Activated CD4-positive, alpha-beta T cell treated with anti-CD3 and anti-CD28 coated beads for 36 hours (primary cell): ENCODE measurements around the gene ERGIC1. TPM values are rescaled to one million over a fixed set of nuclear protein-coding genes. Genes with fewer than 3 reads are reported as not detected.

ENCODE experiments used
- ATAC-seq: fragments of 200-7000 bp; cut with Tn5 transposase; one replicate; pipeline ENCODE4 v1.10.0; 2021; ENCODE audit warnings: mild to moderate bottlenecking, moderate library complexity
- CTCF ChIA-PET: fragments of 350-600 bp; sonication (Branson Sonifier 250); formaldehyde crosslinking; loops from one replicate; lab custom pipeline; 2021; ENCODE audit warnings: antibody characterized with exemption; lab: Charles Lee
- POLR2A ChIA-PET: fragments of 350-600 bp; sonication (Branson Sonifier 250); formaldehyde crosslinking; loops from one replicate; lab custom pipeline; 2021; ENCODE audit warnings: antibody characterized with exemption, inconsistent platforms; lab: Charles Lee
- DNase-seq: peaks from one replicate; pipeline ENCODE4 v3.0.0-alpha.2; 2020
- H3K27ac Mint-ChIP-seq: one replicate; pipeline ENCODE4 v1.8.0; 2021; ENCODE audit warnings: mixed read lengths
- H3K27me3 Mint-ChIP-seq: one replicate; pipeline ENCODE4 v1.8.0; 2021; ENCODE audit warnings: mixed read lengths
- H3K36me3 Mint-ChIP-seq: one replicate; pipeline ENCODE4 v1.8.0; 2021; ENCODE audit warnings: low read depth, mixed read lengths
- H3K4me1 Mint-ChIP-seq: one replicate; pipeline ENCODE4 v1.8.0; 2021; ENCODE audit warnings: mixed read lengths
- H3K4me3 Mint-ChIP-seq: one replicate; pipeline ENCODE4 v1.8.0; 2021; ENCODE audit warnings: mild to moderate bottlenecking, moderate library complexity, mixed read lengths
- H3K9me3 Mint-ChIP-seq: one replicate; pipeline ENCODE4 v1.8.0; 2021; ENCODE audit warnings: low read depth, mixed read lengths
- intact Hi-C, 2 experiments: fragments of 100-400 bp; cut with DNase I in 1 of 2; cut with micrococcal nuclease in 1 of 2; formaldehyde crosslinking; loops; one replicate each; pipeline versions ENCODE4 v1.14.2 to v1.15.1; 2022 to 2024; cut with DNase I, micrococcal nuclease
- total RNA-seq, 2 experiments: library from RNA; stranded (reverse); gene quantifications; one replicate each; pipeline ENCODE4 v1.2.3, GENCODE V29; 2021

ERGIC1 gene
- total RNA-seq, 2 experiments from 2014 or later = 40.3 to 50.0 TPM

DNA sequence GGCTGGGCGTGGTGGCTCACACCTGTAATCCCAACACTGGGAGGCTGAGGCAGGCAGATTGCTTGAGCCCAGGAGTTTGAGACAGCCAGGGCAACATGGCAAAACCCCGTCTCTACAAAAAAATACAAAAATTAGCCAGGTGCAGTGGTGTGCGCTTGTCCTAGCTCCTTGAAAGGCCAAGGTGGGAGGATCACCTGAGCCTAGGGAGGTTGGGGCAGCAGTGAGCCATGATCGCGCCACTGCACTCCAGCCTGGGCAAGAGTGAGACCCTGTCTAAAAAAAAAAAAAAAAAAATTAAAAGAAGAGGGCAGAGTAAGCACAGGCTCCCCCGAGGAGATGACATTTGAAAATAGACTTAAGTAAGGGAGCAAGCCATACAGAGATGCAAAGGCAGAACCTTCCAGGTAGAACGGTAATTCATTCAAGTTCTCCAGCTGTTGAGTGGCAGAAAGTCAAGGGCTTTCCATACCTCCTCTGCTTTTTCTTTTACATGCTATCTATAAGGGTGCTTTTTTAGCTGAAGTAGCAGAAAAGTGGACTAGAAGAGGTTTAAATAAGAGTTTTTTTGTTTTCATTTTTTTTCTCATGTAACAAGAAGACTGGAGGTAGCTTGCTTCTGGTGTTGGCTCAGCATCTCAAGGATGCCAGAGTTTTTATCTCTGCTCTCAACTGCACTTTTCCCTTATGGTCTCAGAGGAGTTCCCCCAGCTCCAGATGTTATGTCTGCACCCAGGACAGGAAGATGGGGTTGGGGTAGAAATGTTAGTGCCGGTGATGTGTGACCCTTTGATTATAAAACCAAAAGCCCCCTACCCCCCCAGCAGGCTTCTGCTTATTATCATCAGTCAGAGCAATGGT, 40.8 kb downstream of the ERGIC1 start:
- ATAC-seq = no peak
- Mint-ChIP-seq H3K27me3 (no peaks in the 10 kb centered on the region), H3K36me3 (no peaks in the 10 kb centered on the region), H3K4me1 (peaks cover 5% of the 10 kb centered on the region), H3K9me3 (no peaks in the 10 kb centered on the region), H3K4me3 (no peak overlapping the region), H3K27ac (no peak overlapping the region)
- no peak for DNase-seq
- ChIA-PET POLR2A (no interaction called here), CTCF (interaction anchor here (0.7 to 0.8 kb wide), 3 partner anchors 91 to 422 kb away, joined by 3 read pairs; no protein-coding TSS in a partner anchor)
- intact Hi-C loops = no loop called here

DNA sequence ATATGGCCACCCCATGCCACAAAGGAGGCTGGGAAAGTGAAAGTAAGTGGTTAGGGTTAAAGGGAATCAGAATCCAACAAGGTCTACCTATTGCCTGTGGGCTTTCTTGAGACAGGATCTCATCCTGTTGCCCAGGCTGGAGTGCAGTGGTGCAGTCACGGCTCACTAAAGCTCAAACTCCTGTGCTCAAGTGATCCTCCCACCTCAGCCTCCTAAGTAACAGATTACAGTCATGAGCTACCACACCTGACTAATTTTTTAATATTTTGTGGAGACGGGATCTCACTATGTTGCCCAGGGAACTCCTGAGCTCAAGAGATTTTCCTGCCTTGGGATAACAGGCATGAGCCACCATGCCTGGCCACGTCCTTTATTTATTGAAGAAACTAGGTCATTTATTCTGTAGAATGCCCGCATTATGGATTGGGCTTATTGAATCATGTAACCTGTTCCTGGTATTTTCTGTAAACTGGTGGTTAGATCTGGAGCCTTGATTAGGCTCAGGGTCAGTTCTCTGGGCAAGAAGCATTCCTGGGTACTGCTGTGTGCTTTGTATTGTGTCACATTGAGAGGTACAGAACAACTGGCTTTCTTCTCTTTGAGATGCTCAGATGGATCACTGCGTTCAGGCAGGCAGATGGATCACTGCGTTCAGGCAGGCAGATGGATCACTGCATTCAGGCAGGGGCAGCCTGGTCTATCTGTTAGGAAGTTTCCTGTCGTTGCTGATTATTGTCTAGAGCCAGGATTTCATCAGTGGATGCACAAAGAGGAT, 41.6 kb downstream of the ERGIC1 start:
- Mint-ChIP-seq H3K4me3 (no peak overlapping the region), H3K27me3 (no peaks in the 10 kb centered on the region), H3K27ac (no peak overlapping the region), H3K9me3 (no peaks in the 10 kb centered on the region), H3K36me3 (no peaks in the 10 kb centered on the region), H3K4me1 (peaks cover 5% of the 10 kb centered on the region)
- DNase-seq (no peak), ATAC-seq (peak; percentile 19)
- CTCF ChIA-PET = interaction anchor here (0.7 to 1.6 kb wide), 4 partner anchors 11 to 423 kb away, joined by 3 to 5 read pairs (median 4); no protein-coding TSS in a partner anchor
- POLR2A ChIA-PET = no interaction called here
- intact Hi-C loops = no loop called here

DNA sequence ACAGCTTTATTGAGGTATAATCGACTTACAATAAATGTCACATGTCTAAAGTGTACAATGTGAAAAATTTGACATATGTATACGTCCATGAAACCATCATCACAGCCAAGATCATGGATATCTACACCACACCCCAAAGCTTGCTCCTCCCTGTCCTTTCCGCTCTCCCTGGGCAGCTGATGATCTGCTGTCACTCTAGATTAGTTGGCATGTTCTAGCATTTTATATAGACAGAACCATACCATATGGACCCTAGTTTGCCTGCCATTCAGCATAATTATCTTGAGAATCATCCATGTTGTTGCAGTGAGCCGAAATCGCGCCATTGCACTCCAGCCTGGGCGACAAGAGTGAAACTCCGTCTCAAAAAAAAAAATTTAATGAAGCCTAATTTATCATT, 42.5 kb downstream of the ERGIC1 start:
- Mint-ChIP-seq H3K27me3 (no peaks in the 10 kb centered on the region), H3K9me3 (no peaks in the 10 kb centered on the region), H3K4me1 (peaks cover 6% of the 10 kb centered on the region), H3K36me3 (no peaks in the 10 kb centered on the region), H3K4me3 (no peak overlapping the region), H3K27ac (no peak overlapping the region)
- CTCF ChIA-PET = interaction anchor here (0.6 to 1.6 kb wide), 5 partner anchors 10 to 162 kb away, joined by 3 to 5 read pairs (median 4); no protein-coding TSS in a partner anchor
- no peak for DNase-seq
- intact Hi-C loops = no loop called here
- no peak for ATAC-seq
- POLR2A ChIA-PET = interaction anchor here (0.7 kb wide), 1 partner anchor 9 kb away, joined by 5 read pairs; no protein-coding TSS in a partner anchor

DNA sequence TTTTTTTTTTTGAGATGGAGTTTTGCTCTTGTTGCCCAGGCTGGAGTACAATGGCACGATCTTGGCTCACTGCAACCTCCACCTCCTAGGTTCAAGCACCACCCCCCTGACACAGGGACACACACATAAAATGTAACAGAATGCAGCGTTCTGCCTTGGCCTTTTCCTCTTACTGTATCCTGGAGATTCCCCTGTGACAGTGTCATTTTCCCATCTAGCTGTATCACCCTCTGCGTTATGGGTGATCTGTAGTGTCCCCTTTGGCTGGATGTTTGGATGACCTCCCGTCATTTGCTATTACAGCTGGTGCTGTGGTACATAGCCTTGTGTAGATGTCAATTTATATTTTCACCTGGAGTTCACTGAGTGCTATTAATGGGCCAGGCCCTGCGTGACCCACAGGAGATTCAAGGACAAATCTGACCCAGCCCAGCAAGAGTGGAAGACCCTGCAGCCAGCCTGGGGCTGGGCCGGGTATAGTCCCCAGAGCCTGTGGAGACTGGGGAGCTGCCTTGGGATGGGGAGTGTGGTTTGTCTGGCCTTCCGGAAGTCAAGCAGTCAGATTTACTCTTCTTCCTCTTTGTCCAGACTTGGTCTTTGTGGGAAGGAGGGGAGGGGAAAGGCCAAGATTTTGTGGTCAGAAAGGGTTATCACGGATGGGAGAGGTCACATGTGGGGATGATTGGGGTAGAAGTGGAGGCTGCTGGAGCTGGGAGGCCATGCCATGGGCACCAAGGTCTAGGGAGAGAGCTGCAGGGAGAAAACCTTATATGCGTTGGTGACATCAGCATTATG, 43.6 kb downstream of the ERGIC1 start:
- intact Hi-C loops = no loop called here
- peaks cover 10% of the 10 kb centered on the region for H3K4me1 Mint-ChIP-seq
- no peak for ATAC-seq
- H3K36me3 Mint-ChIP-seq = no peaks in the 10 kb centered on the region
- no peak for DNase-seq
- ChIA-PET CTCF (interaction anchor here (0.7 to 1.6 kb wide), 4 partner anchors 9 to 163 kb away, joined by 3 to 4 read pairs (median 3); no protein-coding TSS in a partner anchor), POLR2A (no interaction called here)
- no peaks in the 10 kb centered on the region for H3K27me3 Mint-ChIP-seq
- no peak overlapping the region for H3K4me3 Mint-ChIP-seq
- H3K9me3 Mint-ChIP-seq = no peaks in the 10 kb centered on the region
- H3K27ac Mint-ChIP-seq = no peak overlapping the region

DNA sequence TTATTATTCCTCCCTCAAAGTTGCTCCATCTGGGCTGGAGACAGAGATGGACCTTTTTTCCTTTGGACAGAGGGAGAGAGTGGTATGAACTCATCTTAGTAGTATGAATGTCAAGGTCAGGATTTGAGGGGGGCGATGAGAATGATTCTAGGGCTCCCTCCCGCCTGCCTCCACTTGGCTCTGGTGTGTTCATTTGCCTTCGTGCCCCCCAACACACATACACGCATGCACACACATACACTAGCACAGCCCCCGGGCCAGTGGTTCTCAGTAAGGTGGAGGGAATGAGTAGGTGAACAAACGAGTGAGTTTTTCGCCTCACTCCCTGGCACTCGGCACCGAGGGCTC, 44.5 kb downstream of the ERGIC1 start:
- Mint-ChIP-seq H3K36me3 (peaks cover 2% of the 10 kb centered on the region), H3K9me3 (no peaks in the 10 kb centered on the region), H3K27me3 (no peaks in the 10 kb centered on the region), H3K4me3 (no peak overlapping the region), H3K27ac (no peak overlapping the region), H3K4me1 (peaks cover 7% of the 10 kb centered on the region)
- no peak for DNase-seq
- no peak for ATAC-seq
- CTCF ChIA-PET = no interaction called here
- POLR2A ChIA-PET = no interaction called here
- intact Hi-C loops = no loop called here

DNA sequence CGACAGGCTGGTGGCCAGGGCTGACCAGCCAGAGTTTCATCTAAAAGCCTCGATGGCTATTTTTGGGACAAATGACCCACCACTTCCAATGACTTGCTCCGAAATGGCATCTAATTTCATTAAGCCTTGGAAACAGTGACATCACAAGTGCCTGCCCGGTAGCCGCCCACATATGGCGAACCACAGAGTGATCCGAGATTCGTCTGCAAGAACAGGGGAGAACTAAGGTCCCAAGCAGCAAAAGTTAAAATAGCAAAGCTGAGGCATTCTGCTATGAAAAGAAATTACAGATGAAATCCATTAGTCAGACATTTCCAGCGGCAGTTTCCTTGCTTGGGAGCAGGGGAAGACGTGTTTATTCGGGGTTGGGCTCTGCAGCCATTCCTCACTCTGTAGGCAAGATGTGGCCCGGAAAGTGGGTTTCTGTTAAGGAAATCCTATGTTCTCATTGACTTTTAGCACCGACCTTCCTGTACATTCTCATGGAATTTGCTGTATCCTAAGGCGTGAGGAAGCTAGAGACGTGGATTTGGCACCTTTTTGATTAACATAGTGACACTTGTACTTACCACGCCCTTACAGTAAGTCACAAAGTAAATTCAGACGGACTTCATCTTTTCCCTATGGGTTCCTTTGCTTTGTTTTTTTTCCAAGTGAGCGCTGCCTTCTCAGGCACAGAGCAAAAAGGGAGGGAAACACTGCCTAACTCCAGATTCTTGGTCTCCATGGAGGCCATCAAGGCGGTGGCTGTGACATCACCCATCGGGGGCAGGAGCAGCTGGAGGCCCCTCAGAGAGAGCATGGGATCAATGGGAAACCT, 45.1 kb downstream of the ERGIC1 start:
- intact Hi-C loops = no loop called here
- no peaks in the 10 kb centered on the region for H3K9me3 Mint-ChIP-seq
- ATAC-seq = no peak
- CTCF ChIA-PET = no interaction called here
- no peak for DNase-seq
- peaks cover 2% of the 10 kb centered on the region for H3K36me3 Mint-ChIP-seq
- no peak overlapping the region for H3K27ac Mint-ChIP-seq
- H3K4me3 Mint-ChIP-seq = no peak overlapping the region
- POLR2A ChIA-PET = no interaction called here
- H3K4me1 Mint-ChIP-seq = peaks cover 7% of the 10 kb centered on the region
- H3K27me3 Mint-ChIP-seq = no peaks in the 10 kb centered on the region

DNA sequence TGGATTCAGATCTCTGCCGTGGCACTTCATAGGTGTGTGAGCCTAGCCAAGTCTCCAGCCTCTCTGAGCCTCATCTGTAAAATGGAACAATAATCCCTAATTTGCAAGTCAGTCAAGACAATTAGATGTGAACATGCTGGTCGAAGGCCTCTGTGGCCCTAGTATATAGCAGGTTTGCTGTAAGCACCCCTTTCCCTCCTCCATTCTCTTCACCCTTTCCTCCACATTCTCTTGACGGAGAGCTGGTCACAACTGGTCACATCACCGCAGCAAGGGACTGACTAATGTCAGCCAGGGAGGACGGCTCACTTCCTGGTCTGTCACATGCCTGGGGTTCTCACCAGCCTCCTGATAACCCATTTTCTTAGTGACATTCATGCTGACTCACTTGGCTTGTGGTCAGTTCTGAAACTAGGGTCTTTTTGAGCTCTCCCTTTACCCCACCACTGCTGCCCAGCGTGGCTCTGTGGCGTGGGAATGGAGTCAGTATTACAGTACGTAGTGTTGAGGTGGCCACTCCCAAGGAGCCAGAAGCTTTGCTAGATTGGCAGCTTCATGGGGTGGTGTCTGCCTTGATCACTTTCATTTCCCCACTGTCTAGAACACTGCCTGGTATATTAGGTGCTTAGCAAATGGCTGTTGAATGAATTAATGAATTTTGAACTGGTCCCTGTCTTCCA, 47.8 kb downstream of the ERGIC1 start:
- no peak overlapping the region for H3K4me3 Mint-ChIP-seq
- DNase-seq = peak; percentile 14
- peak overlapping the region; percentile 45 for H3K27ac Mint-ChIP-seq
- peaks cover 4% of the 10 kb centered on the region for H3K36me3 Mint-ChIP-seq
- intact Hi-C loops = no loop called here
- ChIA-PET CTCF (interaction anchor here (0.5 to 1.0 kb wide), 2 partner anchors 168 to 198 kb away, joined by 3 read pairs; no protein-coding TSS in a partner anchor), POLR2A (interaction anchor here (0.6 kb wide), 1 partner anchor 80 kb away, joined by 3 read pairs; no protein-coding TSS in a partner anchor)
- no peaks in the 10 kb centered on the region for H3K9me3 Mint-ChIP-seq
- peaks cover 5% of the 10 kb centered on the region for H3K4me1 Mint-ChIP-seq
- peak; percentile 70 for ATAC-seq
- no peaks in the 10 kb centered on the region for H3K27me3 Mint-ChIP-seq

DNA sequence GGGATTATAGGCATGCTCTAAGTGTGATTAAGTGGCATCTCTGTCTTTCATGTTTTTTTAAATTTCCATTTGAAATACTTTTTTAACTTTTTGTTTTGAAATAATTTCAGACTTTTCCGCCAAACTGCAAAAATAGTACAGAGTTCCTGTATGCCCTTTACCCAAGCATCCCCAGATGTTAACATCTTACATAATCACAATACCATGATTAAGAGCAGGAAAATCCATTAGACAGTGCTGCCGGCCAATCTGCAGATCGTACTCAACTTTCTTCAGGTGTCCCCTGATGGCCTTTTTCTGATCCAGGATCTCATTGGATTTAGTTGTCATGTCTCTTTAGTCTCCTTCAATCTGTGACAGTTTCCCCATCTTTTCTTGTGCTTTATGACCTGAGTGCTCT, 49.0 kb downstream of the ERGIC1 start:
- CTCF ChIA-PET = interaction anchor here (1.0 kb wide), 1 partner anchor 170 kb away, joined by 3 read pairs; no protein-coding TSS in a partner anchor

DNA sequence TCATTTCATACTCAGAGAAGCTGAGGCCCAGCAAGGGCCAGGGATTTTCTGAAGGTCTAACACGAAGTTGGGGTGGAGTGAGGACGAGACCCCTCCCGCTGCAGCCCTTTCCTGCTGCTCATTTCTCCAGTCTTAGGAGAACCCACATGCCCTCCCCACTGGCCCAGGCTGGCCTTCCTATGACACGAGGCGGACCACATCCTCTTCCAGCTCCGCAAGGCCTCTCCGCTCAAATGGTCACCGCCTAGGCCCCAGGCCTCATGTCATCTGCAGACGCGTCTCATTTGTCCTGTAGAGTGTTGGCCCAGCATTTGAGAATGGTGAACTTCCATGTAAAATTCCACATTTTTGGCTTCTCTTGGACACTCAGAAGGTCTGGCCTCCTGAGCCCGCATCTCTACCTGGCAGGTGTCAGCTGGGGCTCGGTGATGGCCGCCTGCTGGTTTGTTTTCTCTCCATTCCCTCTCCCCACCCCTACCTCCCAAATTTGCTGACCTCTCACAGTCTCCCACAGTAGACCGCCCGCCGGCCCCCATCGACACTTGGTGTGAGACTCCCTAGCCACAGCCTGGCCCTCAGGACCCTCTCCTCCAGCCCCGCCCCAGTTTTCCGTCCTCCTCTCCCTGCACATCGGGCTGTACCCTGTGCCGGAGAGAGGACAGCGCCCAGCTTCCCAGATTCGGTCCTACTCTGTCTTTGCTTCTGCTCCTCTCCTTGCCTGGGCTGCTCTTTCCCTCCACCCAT, 51.7 kb downstream of the ERGIC1 start:
- Mint-ChIP-seq H3K4me3 (no peak overlapping the region), H3K9me3 (no peaks in the 10 kb centered on the region), H3K27ac (no peak overlapping the region), H3K36me3 (peaks cover 6% of the 10 kb centered on the region), H3K4me1 (peaks cover 5% of the 10 kb centered on the region), H3K27me3 (no peaks in the 10 kb centered on the region)
- CTCF ChIA-PET = interaction anchor here (1.6 kb wide), 1 partner anchor 9 kb away, joined by 4 read pairs; no protein-coding TSS in a partner anchor
- POLR2A ChIA-PET = no interaction called here
- intact Hi-C loops = no loop called here
- no peak for DNase-seq
- ATAC-seq = no peak

More for the DNA sequence above, 49.0 kb downstream of the ERGIC1 start:
- Mint-ChIP-seq H3K4me3 (no peak overlapping the region), H3K27ac (no peak overlapping the region), H3K27me3 (no peaks in the 10 kb centered on the region), H3K36me3 (peaks cover 6% of the 10 kb centered on the region), H3K9me3 (no peaks in the 10 kb centered on the region), H3K4me1 (peaks cover 5% of the 10 kb centered on the region)
- ATAC-seq (no peak), DNase-seq (no peak)
- POLR2A ChIA-PET = no interaction called here
- intact Hi-C loops = no loop called here
